Stimulated activated CD8-positive, alpha-beta memory T cell treated with anti-CD3 and anti-CD28 coated beads, Interleukin-4, amount 100 ng/mL, for 1 hour (primary cell): Measurements from ENCODE around the gene DIP2A.

Experiments used
- DNase-seq, 2 donors: peaks; one replicate each; pipeline ENCODE4 v3.0.0-alpha.2; 2020; ENCODE audit warnings: low read depth in 2 of 2, low spot score in 1 of 2

Gene DIP2A

DNA sequence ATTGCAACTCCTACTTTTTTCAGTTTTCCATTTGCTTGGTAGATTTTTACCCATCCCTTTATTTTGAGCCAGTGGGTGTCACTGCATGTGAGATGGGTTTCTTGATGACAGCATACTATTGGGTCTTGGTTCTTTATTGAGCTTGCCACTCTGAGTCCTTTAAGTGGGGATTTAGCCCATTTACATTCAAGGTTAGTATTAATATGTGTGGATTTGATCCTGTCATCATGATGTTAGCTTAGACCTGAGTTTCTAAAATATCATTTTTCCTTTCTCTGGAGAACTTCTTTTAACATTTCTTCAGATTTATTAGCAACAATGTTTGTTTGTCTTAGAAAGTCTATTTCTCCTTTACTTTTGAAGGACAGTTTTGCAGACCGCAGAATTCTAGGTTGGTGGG, 158.0 kb downstream of the DIP2A start:
- DNase-seq = no peak

DNA sequence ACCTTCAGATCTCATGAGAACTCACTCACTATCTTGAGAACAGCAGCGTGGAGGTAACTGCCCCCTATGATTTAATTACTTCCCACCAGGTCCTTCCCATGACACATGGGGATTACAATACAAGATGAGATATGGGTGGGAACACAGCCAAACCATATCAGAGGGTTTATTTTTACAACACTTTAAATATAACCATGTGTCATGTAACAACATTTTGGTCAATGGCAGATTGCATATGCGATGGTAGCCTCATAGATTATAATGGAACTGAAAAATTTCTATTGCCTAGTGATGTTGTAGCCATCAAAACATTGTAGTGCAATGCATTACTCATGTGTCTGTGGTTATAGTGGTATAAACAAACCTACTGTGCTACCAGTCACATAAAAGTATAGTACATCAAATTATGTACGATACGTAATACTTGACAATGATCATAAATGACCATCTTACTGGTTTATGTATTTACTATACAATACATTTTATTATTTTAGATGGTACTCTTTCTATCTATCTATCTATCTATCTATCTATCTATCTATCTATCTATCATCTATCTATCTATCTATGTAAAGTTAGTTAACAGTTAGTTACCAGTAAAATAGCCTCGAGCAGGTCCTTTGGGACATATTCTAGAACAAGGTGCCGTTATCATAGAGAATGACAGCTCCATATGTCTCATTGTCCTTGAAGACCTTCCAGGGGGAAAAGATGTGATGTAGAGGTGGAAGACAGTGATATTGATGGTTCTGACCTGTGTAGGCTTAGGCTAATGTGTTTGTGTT, 158.8 kb downstream of the DIP2A start:
- no peak for DNase-seq

DNA sequence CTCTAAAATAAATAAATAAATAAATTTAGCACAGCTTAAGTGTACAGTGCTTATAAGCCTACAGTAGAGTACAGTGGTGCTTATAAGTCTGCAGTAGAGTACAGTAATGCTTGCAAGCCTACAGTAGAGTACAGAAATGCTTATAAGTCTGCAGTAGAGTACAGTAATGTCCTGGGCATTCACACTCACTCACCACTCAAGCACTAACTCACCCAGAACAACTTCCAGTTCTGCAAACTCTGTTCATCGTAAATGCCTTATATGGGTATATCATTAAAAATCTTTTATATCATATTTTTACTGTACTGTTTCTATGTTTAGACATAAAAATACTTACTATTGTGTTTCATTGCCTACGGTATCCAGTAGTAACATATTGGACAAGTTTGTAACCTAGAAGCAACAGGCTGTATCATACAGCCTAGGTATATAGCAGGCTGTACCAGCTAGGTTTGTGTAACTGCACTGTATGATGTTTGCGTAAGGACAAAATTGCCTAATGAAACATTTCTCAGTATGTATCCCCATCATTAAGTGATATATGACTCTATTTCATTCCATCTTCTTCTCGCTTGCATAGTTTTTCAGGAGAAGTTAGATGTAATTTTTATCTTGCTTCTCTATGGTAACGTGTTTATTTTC, 160.2 kb downstream of the DIP2A start:
- DNase-seq = no peak
